K562 (cell line): ENCODE results near the gene MDN1. TPM values are rescaled to one million over a fixed set of nuclear protein-coding genes. Genes with fewer than 3 reads are reported as not detected.

ENCODE experiments used
- ATAC-seq: fragments of 200-7000 bp; cut with Tn5 transposase; 3 replicates; pipeline ENCODE4 v1.9.1; 2020; ENCODE audit warnings: moderate library complexity
- BruUV-seq: library from RNA; stranded (reverse); fragments of 400-500 nt; replicated peaks from 2 replicates; lab custom pipeline; 2021; lab: Mats Ljungman, UMichigan
- CTCF ChIA-PET: fragments of 300-600 bp; formaldehyde crosslinking; extraction: SDS; loops from one replicate; lab custom pipeline; 2021; ENCODE audit warnings: low intra/inter-chr PET ratio; lab: Yijun Ruan, JAX
- POLR2A ChIA-PET: fragments of 300-600, 350-650 bp; sonication (Branson Sonifier 250); formaldehyde crosslinking; extraction: SDS; loops from one replicate; lab custom pipeline; 2021; ENCODE audit warnings: antibody characterized with exemption, inconsistent platforms; lab: Yijun Ruan, JAX
- DNase-seq, 4 experiments: peaks; one replicate each; pipeline versions ENCODE4 v3.0.0 to v3.0.0-alpha.2; 2011 to 2018; ENCODE audit warnings: low spot score in 3 of 4, mixed read lengths in 3 of 4; ENCODE audit errors: extremely low read depth in 1 of 4
- FAIRE-seq: peaks from 2 replicates; lab custom pipeline; 2011; peaks lifted over from hg19 to GRCh38; lab: Jason Lieb, UNC
- H2AFZ ChIP-seq: 2 replicates; pipeline ENCODE4 v1.6.0; 2011; ENCODE audit warnings: low read depth, low read length, control low read depth, inconsistent platforms
- H3K27ac ChIP-seq: fragments of 200-600 bp; 3 replicates; pipeline ENCODE4 v1.8.0; 2011; ENCODE audit warnings: low read depth, mild to moderate bottlenecking, control low read depth, inconsistent platforms, low read length, moderate library complexity, mixed read lengths; ENCODE audit errors: extremely low read depth
- H3K27me3 ChIP-seq, 2 experiments: fragments of 300-600 bp in 1 of 2; 2 replicates in 1 of 2; 3 replicates in 1 of 2; pipeline versions ENCODE4 v1.6.0 to v1.8.0; 2011; ENCODE audit warnings: inconsistent platforms in 2 of 2, low read length in 2 of 2, mild to moderate bottlenecking in 1 of 2, mixed read lengths in 1 of 2, moderate library complexity in 1 of 2; ENCODE audit not compliant: control insufficient read depth in 2 of 2, insufficient read depth in 2 of 2
- H3K36me3 ChIP-seq: fragments of 300-600 bp; 3 replicates; pipeline ENCODE4 v1.8.0; 2011; ENCODE audit warnings: mild to moderate bottlenecking, low read length, inconsistent platforms; ENCODE audit not compliant: control insufficient read depth, insufficient read depth
- H3K4me1 ChIP-seq, 2 experiments: fragments of 200-600 bp in 1 of 2; replicated peaks in 1 of 2; 2 replicates in 1 of 2; 3 replicates in 1 of 2; pipeline versions ENCODE4 v1.5.1 to v1.8.0; 2011; ENCODE audit warnings: inconsistent platforms in 2 of 2, low read length in 2 of 2, mild to moderate bottlenecking in 1 of 2, mixed read lengths in 1 of 2, moderate library complexity in 1 of 2; ENCODE audit not compliant: control insufficient read depth in 2 of 2, insufficient read depth in 2 of 2
- H3K4me2 ChIP-seq: 2 replicates; pipeline ENCODE4 v1.6.1; 2011; ENCODE audit warnings: low read length, control low read depth, inconsistent platforms, mixed read lengths; ENCODE audit not compliant: insufficient read depth
- H3K4me3 ChIP-seq: fragments of 200-600 bp; sonication (generic), shearing (Covaris generic); 2 replicates; pipeline ENCODE4 v1.5.1; 2016; ENCODE audit warnings: control low read depth, inconsistent platforms
- H3K79me2 ChIP-seq: fragments of 200-600 bp; 3 replicates; pipeline ENCODE4 v1.8.0; 2011; ENCODE audit warnings: low read length, inconsistent platforms; ENCODE audit not compliant: control insufficient read depth, insufficient read depth
- H3K9ac ChIP-seq, 2 experiments: 2 replicates each; pipeline versions ENCODE4 v1.6.0 to v1.6.1; 2011; ENCODE audit warnings: low read depth in 2 of 2, low read length in 2 of 2, control low read depth in 1 of 2, inconsistent platforms in 1 of 2, mild to moderate bottlenecking in 1 of 2, mixed read lengths in 1 of 2; ENCODE audit not compliant: insufficient read depth in 1 of 2
- H3K9me1 ChIP-seq: one replicate; pipeline ENCODE4 v1.6.0; 2011; ENCODE audit warnings: inconsistent platforms, mild to moderate bottlenecking, low read length, moderate library complexity; ENCODE audit not compliant: control insufficient read depth, insufficient read depth
- H3K9me3 ChIP-seq: replicated peaks from 2 replicates; pipeline ENCODE4 v1.5.1; 2011; ENCODE audit warnings: low read depth, low read length, inconsistent platforms; ENCODE audit not compliant: control insufficient read depth, insufficient read depth
- H4K20me1 ChIP-seq: replicated peaks from 2 replicates; pipeline ENCODE4 v1.6.1; 2011; ENCODE audit warnings: low read length, inconsistent platforms, mixed read lengths; ENCODE audit not compliant: control insufficient read depth, insufficient read depth
- ARID4B ChIP-seq: sonication (generic); formaldehyde crosslinking; IDR thresholded peaks from 2 replicates; pipeline ENCODE4 v1.8.0; 2022; ENCODE audit warnings: mild to moderate bottlenecking, missing genetic modification reagents
- ATF4 ChIP-seq: fragments of 450-650 bp; formaldehyde crosslinking; IDR thresholded peaks from 2 replicates; pipeline ENCODE4 v1.4.0; 2022; ENCODE audit warnings: mild to moderate bottlenecking, moderate library complexity
- EGR1 ChIP-seq: fragments of 450-650 bp; conservative IDR thresholded peaks from 2 replicates; pipeline ENCODE4 v1.6.1; 2017; ENCODE audit warnings: mild to moderate bottlenecking
- EWSR1 ChIP-seq: fragments of 450-650 bp; IDR thresholded peaks from 2 replicates; pipeline ENCODE4 v1.6.1; 2018; ENCODE audit warnings: borderline replicate concordance, mild to moderate bottlenecking, low read depth, moderate library complexity; ENCODE audit not compliant: partially characterized antibody
- HIVEP1 ChIP-seq: fragments of 250-450 bp; sonication (Bioruptor Pico); IDR thresholded peaks from 2 replicates; pipeline ENCODE4 v1.4.0; 2020; ENCODE audit warnings: mild to moderate bottlenecking
- MEF2A ChIP-seq: IDR thresholded peaks from 2 replicates; pipeline ENCODE4 v1.6.1; 2011; ENCODE audit warnings: low read depth, mild to moderate bottlenecking, low read length, moderate library complexity; ENCODE audit not compliant: control insufficient read depth
- MXD1 ChIP-seq: fragments of 250-450 bp; sonication (Bioruptor Pico); IDR thresholded peaks from 2 replicates; pipeline ENCODE4 v1.8.0; 2021; ENCODE audit warnings: borderline replicate concordance, mild to moderate bottlenecking, moderate library complexity; ENCODE audit not compliant: poor library complexity, severe bottlenecking
- NEUROD1 ChIP-seq: fragments of 150-350 bp; IDR thresholded peaks from 2 replicates; pipeline ENCODE4 v1.6.1; 2014; ENCODE audit warnings: borderline replicate concordance, low read length, low read depth; ENCODE audit not compliant: partially characterized antibody
- PHTF2 ChIP-seq: fragments of 250-450 bp; sonication (Bioruptor Pico); IDR thresholded peaks from 2 replicates; pipeline ENCODE4 v1.5.0; 2021; ENCODE audit warnings: mild to moderate bottlenecking
- POU5F1 ChIP-seq: fragments of 150-350 bp; IDR thresholded peaks from 2 replicates; pipeline ENCODE4 v1.6.1; 2014; ENCODE audit warnings: borderline replicate concordance, low read length, low read depth, mild to moderate bottlenecking; ENCODE audit not compliant: partially characterized antibody
- STAG1 ChIP-seq: sonication (generic); formaldehyde crosslinking; IDR thresholded peaks from 2 replicates; pipeline ENCODE4 v1.5.0; 2020; ENCODE audit warnings: missing genetic modification reagents, borderline replicate concordance
- TRIM24 ChIP-seq, 2 experiments: fragments of 450-650 bp; IDR thresholded peaks; 2 replicates each; pipeline ENCODE4 v1.6.1; 2016
- ZFP1 ChIP-seq: fragments of 450-650 bp; formaldehyde crosslinking; IDR thresholded peaks from 2 replicates; pipeline ENCODE4 v1.4.0; 2020; ENCODE audit warnings: mild to moderate bottlenecking, mixed read lengths
- ZNF212 ChIP-seq: fragments of 450-650 bp; formaldehyde crosslinking; IDR thresholded peaks from 2 replicates; pipeline ENCODE4 v1.4.0; 2020; ENCODE audit warnings: mild to moderate bottlenecking
- ZNF324 ChIP-seq: fragments of 250-450 bp; sonication (Bioruptor Pico); IDR thresholded peaks from 2 replicates; pipeline ENCODE4 v1.4.0; 2020; ENCODE audit warnings: mild to moderate bottlenecking
- ZNF778 ChIP-seq: fragments of 450-650 bp; formaldehyde crosslinking; IDR thresholded peaks from 2 replicates; pipeline ENCODE4 v1.4.0; 2020; ENCODE audit warnings: mild to moderate bottlenecking, moderate library complexity
- WGBS: fragments of 100-300 bp; shearing (Covaris generic); methylation state at CpG from one replicate; pipeline ENCODE4 v1.1.6; 2016; ENCODE audit warnings: low coverage, mixed read lengths; ENCODE audit not compliant: insufficient coverage; ENCODE audit errors: missing lambda C conversion rate; 5-methylcytosine and 5-hydroxymethylcytosine counted together
- in situ Hi-C: fragments of 300-500 bp; cut with MboI; formaldehyde crosslinking; loops from 4 replicates; pipeline ENCODE4 v1.15.0; 2018; ENCODE audit warnings: inconsistent platforms, mixed read lengths
- intact Hi-C: fragments of 100-400 bp; cut with micrococcal nuclease; formaldehyde crosslinking; loops from 2 replicates; pipeline ENCODE4 v1.14.2; 2022
- polyA plus RNA-seq, 8 experiments: library from polyadenylated mRNA; depleted of rRNA in 4 of 8; stranded (reverse) in 5 of 8; unstranded in 3 of 8; fragments of >200 nt; fragmentation: Nextera tagmentation in 2 of 8; fragmentation: Illumina TruSeq in 1 of 8; extraction: Ambion mirVana in 2 of 8; extraction: Trizol in 1 of 8; gene quantifications; 2 replicates each; pipeline versions ENCODE4 v1.2.1 to v1.2.3, GENCODE V29; 2011 to 2014; ENCODE audit warnings: inconsistent platforms in 1 of 8, missing spikeins in 1 of 8
- total RNA-seq, 7 experiments: library from RNA; depleted of rRNA in 6 of 7; stranded (reverse); fragments of >200 nt in 6 of 7; fragmentation: Illumina TruSeq in 2 of 7; extraction: Trizol in 2 of 7; gene quantifications; 2 replicates each; pipeline versions ENCODE4 v1.2.1 to v1.2.3, GENCODE V29; 2011 to 2021; ENCODE audit warnings: low replicate concordance in 1 of 7

Gene MDN1
- total and polyA plus RNA-seq, 9 of the 15 experiments (the other 6 are each of a cell fraction or from before 2014, with no cell fraction given): 25.6 to 93.6 (median 43.0) TPM

- POLR2A ChIA-PET: no interaction called here
- peak in 2 of 4 experiments; percentile 65 to 74 for DNase-seq
- no peaks in the 10 kb centered on the region for H3K27me3 ChIP-seq
- FAIRE-seq: peak; percentile 79
- H3K36me3 ChIP-seq: peaks cover 87% of the 10 kb centered on the region
- peak; percentile 75 for ATAC-seq
- intact Hi-C loops (no loop called here), in situ Hi-C loops (no loop called here)
- CTCF ChIA-PET: no interaction called here
- peaks cover 37% of the 10 kb centered on the region for H3K79me2 ChIP-seq
- H3K4me2 ChIP-seq: peak overlapping the region; percentile 23; the same call in 1 of the 2 replicates
- H3K4me3 ChIP-seq: no peak overlapping the region
- no peaks in the 10 kb centered on the region for H4K20me1 ChIP-seq
- H2AFZ ChIP-seq: no peak overlapping the region
- no peak overlapping the region for H3K9ac ChIP-seq
- no TSS peak for BruUV-seq
- H3K4me1 ChIP-seq: peaks cover 0 to 3% of the 10 kb centered on the region in 2 experiments; a peak in 1 of 5 replicates
- H3K27ac ChIP-seq: no peak overlapping the region
- H3K9me3 ChIP-seq: no peaks in the 10 kb centered on the region
- 35% methylated on average over 7 of the region's 7 CpGs for WGBS
- H3K9me1 ChIP-seq: no peaks in the 10 kb centered on the region
- TF ChIP-seq ZFP1 (CRISPR knock-in tag) (no peak), EWSR1 (no peak), MEF2A (no peak), ARID4B (no peak), NEUROD1 (no peak), MXD1 (no peak), HIVEP1 (no peak), TRIM24 (IDR thresholded peaks at IDR 0.05) (no peak), ZNF778 (CRISPR knock-in tag) (no peak), STAG1 (CRISPR knock-in tag) (no peak), POU5F1 (no peak), ZNF212 (CRISPR knock-in tag) (no peak), EGR1 (no peak), ZNF324 (CRISPR knock-in tag) (no peak), ATF4 (CRISPR knock-in tag) (no peak), PHTF2 (CRISPR knock-in tag) (no peak)
Measured at GRCh38 chr6:89797317-89797716, 22.3 kb downstream of the MDN1 start.
